ENCODE data around the gene RGS3.
"Not testable (repeated sequence)": the region's sequence is repeated elsewhere in the genome, so short reads cannot be mapped to it uniquely, and the experiment has no call there.

The RGS3 gene

GRCh38 chr9:113540466-113540865 lies 76.9 kb downstream of the RGS3 start:
- TF ChIP-seq POLR2A (IDR thresholded peaks at IDR 0.05; ENCODE audit: low read length) (no peak), GATA1 (IDR thresholded peaks at IDR 0.05; ENCODE audit: low read depth, low read length) (no peak)
- DNase-seq = no peak

GRCh38 chr9:113541019-113541900 lies 77.7 kb downstream of the RGS3 start:
- peak; percentile 80 to 90 for DNase-seq
- TF ChIP-seq POLR2A (IDR thresholded peaks at IDR 0.05; ENCODE audit: low read length) = peak; percentile 83
- no peak for TF ChIP-seq GATA1 (IDR thresholded peaks at IDR 0.05; ENCODE audit: low read depth, low read length)

GRCh38 chr9:113542006-113542405 lies 78.5 kb downstream of the RGS3 start:
- TF ChIP-seq POLR2A (IDR thresholded peaks at IDR 0.05; ENCODE audit: low read length) (no peak), GATA1 (IDR thresholded peaks at IDR 0.05; ENCODE audit: low read depth, low read length) (no peak)
- DNase-seq = peak; percentile 34 to 44

- peak; percentile 83 for TF ChIP-seq POLR2A (IDR thresholded peaks at IDR 0.05; ENCODE audit: low read length)
- peak; percentile 27 for TF ChIP-seq GATA1 (IDR thresholded peaks at IDR 0.05; ENCODE audit: low read depth, low read length)
- DNase-seq = peak; percentile 85 to 94
Observed at GRCh38 chr9:113542741-113543140, 79.2 kb downstream of the RGS3 start.

- no peak for DNase-seq
- TF ChIP-seq GATA1 (IDR thresholded peaks at IDR 0.05; ENCODE audit: low read depth, low read length) (no peak), POLR2A (IDR thresholded peaks at IDR 0.05; ENCODE audit: low read length) (no peak)
Observed at GRCh38 chr9:113543296-113543981, 79.9 kb downstream of the RGS3 start.

- DNase-seq = no peak
- no peak for TF ChIP-seq GATA1 (IDR thresholded peaks at IDR 0.05; ENCODE audit: low read depth, low read length)
Observed at GRCh38 chr9:113543982-113544303, 80.4 kb downstream of the RGS3 start.

- TF ChIP-seq POLR2A (IDR thresholded peaks at IDR 0.05; ENCODE audit: low read length) (no peak), GATA1 (IDR thresholded peaks at IDR 0.05; ENCODE audit: low read depth, low read length) (no peak)
- no peak for DNase-seq
Observed at GRCh38 chr9:113545068-113545467, 81.5 kb downstream of the RGS3 start.

GRCh38 chr9:113546566-113546965 lies 83.0 kb downstream of the RGS3 start:
- TF ChIP-seq GATA1 (IDR thresholded peaks at IDR 0.05; ENCODE audit: low read depth, low read length) = no peak
- TF ChIP-seq POLR2A (IDR thresholded peaks at IDR 0.05; ENCODE audit: low read length) = no peak
- no peak for DNase-seq

GRCh38 chr9:113547501-113547900 lies 84.0 kb downstream of the RGS3 start:
- no peak for DNase-seq
- TF ChIP-seq POLR2A (IDR thresholded peaks at IDR 0.05; ENCODE audit: low read length) = no peak
- no peak for TF ChIP-seq GATA1 (IDR thresholded peaks at IDR 0.05; ENCODE audit: low read depth, low read length)

GRCh38 chr9:113548221-113549041 lies 84.9 kb downstream of the RGS3 start:
- peak; percentile 59 for TF ChIP-seq POLR2A (IDR thresholded peaks at IDR 0.05; ENCODE audit: low read length)
- no peak for TF ChIP-seq GATA1 (IDR thresholded peaks at IDR 0.05; ENCODE audit: low read depth, low read length)
- peak; percentile 59 to 70 for DNase-seq

GRCh38 chr9:113549892-113550291 lies 86.4 kb downstream of the RGS3 start:
- not testable (repeated sequence) for DNase-seq

GRCh38 chr9:113556877-113557593 lies 93.5 kb downstream of the RGS3 start:
- no peak for TF ChIP-seq GATA1 (IDR thresholded peaks at IDR 0.05; ENCODE audit: low read depth, low read length)
- no peak for TF ChIP-seq POLR2A (IDR thresholded peaks at IDR 0.05; ENCODE audit: low read length)
- DNase-seq = no peak

GRCh38 chr9:113558632-113559502 lies 95.3 kb downstream of the RGS3 start:
- TF ChIP-seq POLR2A (IDR thresholded peaks at IDR 0.05; ENCODE audit: low read length) (no peak), GATA1 (IDR thresholded peaks at IDR 0.05; ENCODE audit: low read depth, low read length) (no peak)
- peak; percentile 29 to 44 for DNase-seq

Data from erythroblast (primary cell).